HG03558 (cell line): ENCODE data around the gene TSKU.
"Not testable (repeated sequence)": the region's sequence is repeated elsewhere in the genome, so short reads cannot be mapped to it uniquely, and the experiment has no call there.

Experiments
- ATAC-seq: cut with Tn5 transposase; IDR thresholded peaks from one replicate; pipeline ENCODE4 v1.9.1; 2021; ENCODE audit warnings: moderate number of reproducible peaks; ENCODE audit not compliant: unreplicated experiment; ENCODE audit errors: extremely low read depth

TSKU gene

DNA sequence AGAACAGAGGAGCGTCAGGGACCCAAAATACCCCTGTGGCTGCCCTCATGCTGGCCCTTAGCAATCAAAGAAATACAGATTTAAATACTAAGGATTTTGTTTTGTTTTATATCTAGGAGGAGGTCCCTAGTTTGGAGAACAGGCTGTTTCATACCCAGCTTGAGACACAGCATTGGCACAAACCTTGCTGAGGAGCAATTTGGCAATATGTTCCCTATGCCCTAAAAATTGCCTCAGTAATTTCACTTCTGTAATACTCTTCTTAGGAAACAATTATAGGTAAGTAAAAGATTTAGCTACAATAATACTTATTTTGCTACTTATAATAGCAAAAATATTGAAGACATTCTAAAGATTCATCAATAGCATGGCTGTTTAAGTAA, 37.0 kb downstream of the TSKU start:
- ATAC-seq, result no peak

DNA sequence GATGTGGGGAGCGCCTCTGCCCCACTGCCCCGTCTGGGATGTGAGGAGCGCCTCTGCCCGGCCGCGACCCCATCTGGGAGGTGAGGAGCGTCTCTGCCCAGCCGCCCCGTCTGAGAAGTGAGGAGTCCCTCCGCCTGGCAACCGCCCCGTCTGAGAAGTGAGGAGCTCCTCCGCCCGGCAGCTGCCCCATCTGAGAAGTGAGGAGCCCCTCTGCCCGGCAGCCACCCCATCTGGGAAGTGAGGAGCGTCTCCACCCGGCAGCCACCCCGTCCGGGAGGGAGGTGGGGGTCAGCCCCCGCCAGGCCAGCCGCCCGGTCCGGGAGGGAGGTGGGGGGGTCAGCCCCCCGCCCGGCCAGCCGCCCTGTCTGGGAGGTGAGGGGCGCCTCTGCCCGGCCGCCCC, 38.2 kb downstream of the TSKU start:
- ATAC-seq, result not testable (repeated sequence)

DNA sequence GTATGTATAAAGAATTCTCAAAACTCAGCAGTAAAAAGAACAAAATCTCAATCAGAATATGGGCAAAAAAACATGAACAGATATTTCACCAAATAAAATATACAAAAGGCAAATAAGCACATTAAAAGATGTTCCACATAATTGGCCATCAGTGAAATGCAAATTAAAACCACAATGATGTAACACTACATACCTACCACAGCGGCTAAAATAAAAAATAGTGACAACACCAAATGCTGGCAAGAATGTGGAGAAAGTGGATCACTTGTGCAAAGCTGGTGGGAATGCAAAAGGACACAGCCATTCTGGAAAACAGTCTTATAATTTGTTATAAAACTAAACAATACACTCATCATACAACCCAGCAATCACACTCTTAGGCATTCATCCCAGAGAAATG, 39.2 kb downstream of the TSKU start:
- no peak for ATAC-seq

GRCh38 chr11:76823481-76824028, 40.4 kb downstream of the TSKU start:
- ATAC-seq, result no peak

DNA sequence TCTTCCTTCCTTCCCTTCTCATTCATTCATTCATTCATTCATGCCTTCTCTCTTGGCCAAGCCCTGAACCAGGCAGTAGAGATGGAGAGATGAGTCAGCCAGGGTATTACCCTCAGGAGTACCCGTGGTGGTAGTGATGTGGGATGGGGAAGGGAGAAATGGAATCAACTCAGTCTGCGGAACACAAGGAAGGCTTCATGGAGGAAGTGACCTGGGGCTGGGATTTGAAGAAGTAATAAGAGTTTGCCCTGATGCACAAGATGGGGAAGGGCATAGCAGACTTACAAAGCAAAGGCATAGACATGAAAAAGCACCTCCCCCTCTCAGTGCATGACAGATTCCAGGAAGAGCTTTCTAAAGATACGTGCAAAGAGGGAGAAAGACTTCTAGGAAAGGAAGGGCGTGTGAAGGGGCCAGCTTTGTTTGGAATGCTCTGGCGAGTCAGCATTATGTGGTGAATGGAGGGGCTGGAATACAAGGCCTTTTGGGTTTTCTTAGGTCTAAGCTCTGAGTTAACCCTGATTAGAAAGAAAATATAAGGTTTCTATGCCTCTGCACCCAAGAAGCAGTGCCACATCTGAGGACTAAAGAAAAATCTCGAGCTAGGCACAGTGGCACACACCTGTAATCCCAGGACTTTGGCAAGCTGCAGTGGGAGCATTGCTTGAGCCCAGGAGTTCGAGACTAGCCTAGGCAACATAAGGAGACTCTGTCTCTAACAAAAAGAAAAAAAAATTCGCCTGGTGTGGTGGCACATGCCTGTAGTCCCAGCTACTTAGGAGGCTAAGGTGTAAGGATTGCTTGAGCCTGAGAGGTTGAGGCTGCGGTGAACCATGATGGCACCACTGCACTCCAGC, 41.2 kb downstream of the TSKU start:
- no peak for ATAC-seq

- no peak for ATAC-seq
Measured at GRCh38 chr11:76824980-76825725, 42.0 kb downstream of the TSKU start.

DNA sequence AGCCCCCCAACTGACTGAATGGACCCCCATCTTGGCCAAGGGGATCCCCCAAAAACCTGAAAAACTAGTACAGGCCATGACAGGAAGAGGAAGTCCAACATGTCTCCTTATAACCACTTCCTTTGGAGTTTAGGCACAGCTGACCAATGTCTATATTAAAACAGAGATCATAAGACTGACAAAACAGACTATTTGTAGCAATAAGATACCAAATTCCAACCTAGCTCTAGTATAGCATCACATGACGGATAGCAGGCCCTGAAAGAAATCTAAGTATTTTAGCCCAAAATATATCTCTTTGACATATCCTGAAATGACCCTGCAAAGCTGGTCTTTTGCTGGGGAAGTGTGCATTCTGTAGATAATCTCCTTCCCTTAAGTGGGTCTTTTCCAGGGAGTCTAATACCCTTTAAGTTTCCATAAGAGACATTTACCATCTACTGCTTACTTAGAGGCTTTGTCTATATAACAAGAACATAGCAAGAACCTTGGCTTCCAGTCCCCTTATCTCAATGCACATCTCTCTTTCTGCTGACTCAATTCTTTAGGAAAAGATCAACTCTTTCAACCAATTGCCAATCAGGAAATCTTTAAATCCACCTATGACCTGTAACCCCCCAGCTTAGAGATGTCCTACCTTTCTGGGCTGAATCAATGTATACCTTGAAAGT, 42.7 kb downstream of the TSKU start:
- ATAC-seq, result no peak

DNA sequence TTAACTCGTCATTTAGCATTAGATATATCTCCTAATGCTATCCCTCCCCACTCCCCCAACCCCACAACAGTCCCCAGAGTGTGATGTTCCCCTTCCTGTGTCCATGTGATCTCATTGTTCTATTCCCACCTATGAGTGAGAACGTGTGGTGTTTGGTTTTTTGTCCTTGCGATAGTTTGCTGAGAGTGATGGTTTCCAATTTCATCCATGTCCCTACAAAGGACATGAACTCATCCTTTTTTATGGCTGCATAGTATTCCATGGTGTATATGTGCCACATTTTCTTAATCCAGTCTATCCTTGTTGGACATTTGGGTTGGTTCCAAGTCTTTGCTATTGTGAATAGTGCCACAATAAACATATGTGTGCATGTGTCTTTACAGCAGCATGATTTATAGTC, 43.4 kb downstream of the TSKU start:
- not testable (repeated sequence) for ATAC-seq

DNA sequence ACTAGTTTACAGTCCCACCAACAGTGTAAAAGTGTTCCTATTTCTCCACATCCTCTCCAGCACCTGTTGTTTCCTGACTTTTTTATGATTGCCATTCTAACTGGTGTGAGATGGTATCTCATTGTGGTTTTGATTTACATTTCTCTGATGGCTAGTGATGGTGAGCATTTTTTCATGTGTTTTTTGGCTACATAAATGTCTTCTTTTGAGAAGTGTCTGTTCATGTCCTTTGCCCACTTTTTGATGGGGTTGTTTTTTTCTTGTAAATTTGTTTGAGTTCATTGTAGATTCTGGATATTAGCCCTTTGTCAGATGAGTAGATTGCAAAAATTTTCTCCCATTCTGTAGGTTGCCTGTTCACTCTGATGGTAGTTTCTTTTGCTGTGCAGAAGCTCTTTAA, 43.8 kb downstream of the TSKU start:
- not testable (repeated sequence) for ATAC-seq

DNA sequence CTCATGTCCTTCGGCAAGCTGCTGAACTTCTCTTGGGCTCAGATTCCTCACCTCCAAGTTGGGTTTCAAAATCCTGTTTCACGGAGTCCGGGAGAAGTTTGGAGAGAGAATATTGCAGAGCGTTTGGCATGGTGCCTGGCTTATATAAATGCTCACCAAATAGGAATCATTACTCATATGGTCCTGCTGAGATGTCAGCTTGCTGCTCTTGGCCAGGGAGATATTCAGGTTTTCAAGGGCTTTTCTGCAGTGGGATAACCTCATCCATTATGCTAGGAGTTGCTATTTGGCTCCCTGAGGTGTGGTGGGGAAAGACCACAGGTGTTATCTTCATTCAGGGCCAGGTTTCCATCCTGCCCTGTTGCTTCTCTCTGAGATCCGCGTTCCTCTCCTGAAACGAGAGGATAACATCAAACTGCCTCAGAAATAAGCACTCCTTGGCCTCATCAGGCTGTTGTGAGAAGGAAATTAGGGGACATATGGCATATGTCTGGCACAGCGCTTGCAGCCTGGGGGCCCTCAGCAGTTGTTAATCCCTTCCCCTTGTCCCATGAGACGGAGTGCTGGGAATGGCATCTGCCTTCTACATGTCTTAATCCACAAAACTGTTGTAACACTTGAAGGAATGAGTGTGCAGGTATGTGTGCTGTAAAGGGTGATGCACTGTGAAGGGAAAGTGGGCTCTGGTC, 47.6 kb downstream of the TSKU start:
- ATAC-seq, result no peak

- no peak for ATAC-seq
Measured at GRCh38 chr11:76831686-76832310, 48.6 kb downstream of the TSKU start.

DNA sequence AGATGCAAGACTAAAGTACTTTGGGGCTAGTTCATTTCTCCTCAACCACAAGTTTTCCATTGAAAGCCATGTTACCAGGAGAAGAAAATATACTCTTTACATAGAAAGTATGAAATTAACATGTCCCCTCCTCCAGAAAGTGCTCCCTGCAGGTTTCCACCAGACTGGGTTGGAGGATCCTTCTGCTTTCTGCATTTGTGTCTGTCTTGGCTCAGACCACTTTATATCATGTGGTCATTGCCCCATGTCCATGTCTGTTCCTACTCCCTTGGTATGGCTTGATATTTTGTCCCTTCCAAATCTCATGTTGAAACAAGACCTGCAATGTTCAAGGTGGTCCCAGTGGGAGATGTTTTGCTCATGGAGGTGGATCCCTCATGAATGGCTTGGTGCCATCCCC, 49.2 kb downstream of the TSKU start:
- no peak for ATAC-seq

DNA sequence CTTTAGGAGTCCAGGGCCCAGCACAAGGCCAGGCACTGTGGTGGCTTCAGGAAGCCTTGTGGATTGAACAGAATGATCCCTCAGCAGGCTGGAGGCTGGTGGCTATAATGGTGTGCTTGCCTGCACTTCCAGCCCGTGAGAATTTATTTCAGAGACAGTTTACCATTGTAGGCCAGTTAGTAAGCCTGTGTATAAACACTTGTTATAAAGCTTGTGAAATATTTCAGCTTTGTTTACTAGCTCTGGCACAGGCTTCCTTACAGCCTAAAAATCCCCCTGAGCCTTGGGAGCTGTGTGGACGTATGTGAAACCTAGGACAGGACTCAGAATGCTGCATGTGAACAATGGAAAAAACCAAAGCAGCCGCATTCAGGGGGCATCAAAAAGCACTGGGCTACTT, 51.0 kb downstream of the TSKU start:
- ATAC-seq, result no peak

DNA sequence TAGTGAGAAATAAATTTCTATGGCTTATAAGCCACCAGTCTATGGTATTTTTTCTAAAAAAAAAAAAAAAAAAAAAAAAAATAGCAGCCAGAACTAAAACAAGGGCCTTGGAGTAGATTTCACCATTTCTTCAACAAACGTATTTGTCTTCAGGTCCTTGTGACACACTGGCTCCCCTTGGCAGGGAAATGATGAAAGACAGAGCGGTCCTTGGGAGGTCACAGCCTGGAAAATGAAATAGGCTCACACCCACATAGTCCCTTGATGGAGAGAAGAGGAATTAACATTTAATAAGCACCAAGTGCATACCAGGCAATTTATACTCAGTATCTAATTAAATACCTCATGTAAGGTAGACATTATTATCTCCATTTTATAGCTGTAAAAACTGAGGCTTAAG, 51.9 kb downstream of the TSKU start:
- ATAC-seq, result no peak

DNA sequence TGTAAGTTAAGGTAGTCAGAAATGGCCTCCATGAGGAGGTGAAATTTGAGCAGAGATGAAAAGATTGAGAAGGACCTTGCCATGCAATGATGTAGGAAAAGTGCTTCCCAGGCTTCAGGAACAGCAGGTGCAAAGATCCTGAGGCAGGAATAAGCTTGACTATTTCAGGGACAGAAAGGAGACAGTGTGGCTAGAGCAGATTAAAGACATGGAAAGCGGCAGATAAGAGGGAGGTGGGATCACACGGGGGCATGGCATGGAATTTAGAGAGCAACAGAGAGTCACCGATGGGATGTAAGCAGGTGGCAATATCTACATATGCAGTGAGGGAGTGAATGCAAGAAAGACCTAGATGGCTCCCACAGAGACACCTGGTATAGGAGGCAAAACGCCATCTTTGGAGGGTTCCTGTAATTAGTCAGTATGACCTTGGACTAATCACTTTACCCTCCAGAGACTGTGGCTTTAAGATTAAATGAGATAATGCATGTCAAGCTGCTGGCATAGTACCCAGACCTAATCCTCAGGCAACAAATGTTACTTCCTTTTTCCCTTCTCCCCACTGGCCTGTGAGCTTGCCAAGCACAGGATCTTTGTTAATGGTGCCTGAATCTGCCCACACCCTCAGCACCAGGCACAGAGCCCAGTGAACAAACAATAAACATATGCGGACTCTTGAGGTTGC, 52.9 kb downstream of the TSKU start:
- ATAC-seq, result no peak

DNA sequence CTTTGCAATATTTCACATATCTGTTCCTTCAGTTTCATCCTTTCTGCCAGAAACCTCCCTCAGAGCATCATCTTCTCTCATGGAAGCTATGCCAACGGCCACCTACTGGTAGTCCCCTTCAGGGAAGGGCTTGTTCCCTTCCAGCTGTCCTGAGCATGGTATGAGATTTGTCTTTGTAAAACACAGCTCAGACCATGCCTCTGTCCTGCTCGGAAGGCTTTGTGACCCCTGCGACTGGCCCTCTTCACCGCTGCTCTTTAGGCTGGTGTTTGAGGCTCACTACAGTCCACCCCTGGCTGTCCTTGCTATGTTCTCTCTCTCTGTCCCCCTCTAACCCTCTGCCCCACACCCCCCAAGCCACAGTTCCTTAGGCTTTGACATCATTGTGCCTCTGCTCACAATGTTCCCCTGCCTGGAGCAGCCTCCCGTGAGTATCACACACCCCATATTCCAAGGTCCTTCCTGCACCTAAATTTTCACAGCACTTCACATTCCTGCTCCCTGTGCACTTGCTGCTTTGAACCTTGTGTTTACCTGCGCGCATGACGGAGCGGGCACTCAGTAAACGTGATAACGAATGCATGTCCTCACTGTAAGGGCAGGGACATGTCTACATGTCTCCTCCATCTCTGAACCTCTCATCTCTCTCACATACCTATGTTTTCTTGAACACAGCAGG, 53.6 kb downstream of the TSKU start:
- ATAC-seq, result no peak

GRCh38 chr11:76837696-76838677, 54.8 kb downstream of the TSKU start:
- ATAC-seq, result no peak

DNA sequence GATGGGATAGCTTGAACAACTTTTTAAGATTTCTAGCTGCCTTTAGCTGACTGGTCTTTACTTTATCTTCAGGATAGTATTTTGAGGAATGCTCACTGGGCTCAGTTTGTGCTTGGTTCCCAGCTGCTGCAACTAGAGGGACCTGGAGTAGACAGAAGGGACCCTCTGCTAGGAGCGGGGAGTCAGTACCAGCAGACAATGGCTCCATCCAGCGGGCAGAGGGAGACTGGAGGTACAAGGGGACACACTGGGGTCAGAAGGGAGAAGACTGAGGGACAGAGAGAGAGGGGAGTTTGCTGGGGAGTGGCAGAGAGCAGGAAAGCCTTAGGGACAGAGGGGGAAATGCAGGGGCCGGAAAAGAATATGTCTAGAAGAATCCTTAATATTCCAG, 55.5 kb downstream of the TSKU start:
- no peak for ATAC-seq
